HG03460 (cell line): Measurements from ENCODE around the gene BTBD2.

ENCODE experiments used
- ATAC-seq: cut with Tn5 transposase; IDR thresholded peaks from one replicate; pipeline ENCODE4 v1.9.1; 2021; ENCODE audit not compliant: unreplicated experiment

Gene BTBD2

GRCh38 chr19:1987197-1988187, 28.0 kb downstream of the BTBD2 start:
- no peak for ATAC-seq

- no peak for ATAC-seq
Measured at GRCh38 chr19:1986357-1987162, 29.0 kb downstream of the BTBD2 start.

- no peak for ATAC-seq
Measured at GRCh38 chr19:1985588-1986356, 29.7 kb downstream of the BTBD2 start.

- ATAC-seq = no peak
Measured at GRCh38 chr19:1984357-1984756, 31.2 kb downstream of the BTBD2 start.

- no peak for ATAC-seq
Measured at GRCh38 chr19:1981253-1981652, 34.3 kb downstream of the BTBD2 start.

GRCh38 chr19:1980809-1981181, 34.7 kb downstream of the BTBD2 start:
- ATAC-seq = no peak

- no peak for ATAC-seq
Measured at GRCh38 chr19:1980091-1980808, 35.3 kb downstream of the BTBD2 start.

GRCh38 chr19:1979642-1980041, 35.9 kb downstream of the BTBD2 start:
- no peak for ATAC-seq

- no peak for ATAC-seq
Measured at GRCh38 chr19:1979017-1979416, 36.5 kb downstream of the BTBD2 start.

- ATAC-seq = no peak
Measured at GRCh38 chr19:1978346-1978894, 37.1 kb downstream of the BTBD2 start.

- ATAC-seq = no peak
Measured at GRCh38 chr19:1977120-1977519, 38.4 kb downstream of the BTBD2 start.

GRCh38 chr19:1975162-1975480, 40.4 kb downstream of the BTBD2 start:
- ATAC-seq = no peak

- ATAC-seq = no peak
Measured at GRCh38 chr19:1974381-1975161, 40.9 kb downstream of the BTBD2 start.

- ATAC-seq = no peak
Measured at GRCh38 chr19:1970806-1971502, 44.6 kb downstream of the BTBD2 start.

GRCh38 chr19:1970003-1970805, 45.3 kb downstream of the BTBD2 start:
- no peak for ATAC-seq

- ATAC-seq = no peak
Measured at GRCh38 chr19:1969176-1970002, 46.1 kb downstream of the BTBD2 start.
